Hypothalamus (tissue), 51 donors: ENCODE measurements around the gene USP3.
A peak's percentile ranks its signal among the peaks of the same experiment; 100 is the strongest.

ENCODE experiments used
- DNase-seq, 51 donors: peaks; one replicate each; lab custom pipeline; 2025; lab: John Stamatoyannopoulos, UW

Gene USP3

DNA sequence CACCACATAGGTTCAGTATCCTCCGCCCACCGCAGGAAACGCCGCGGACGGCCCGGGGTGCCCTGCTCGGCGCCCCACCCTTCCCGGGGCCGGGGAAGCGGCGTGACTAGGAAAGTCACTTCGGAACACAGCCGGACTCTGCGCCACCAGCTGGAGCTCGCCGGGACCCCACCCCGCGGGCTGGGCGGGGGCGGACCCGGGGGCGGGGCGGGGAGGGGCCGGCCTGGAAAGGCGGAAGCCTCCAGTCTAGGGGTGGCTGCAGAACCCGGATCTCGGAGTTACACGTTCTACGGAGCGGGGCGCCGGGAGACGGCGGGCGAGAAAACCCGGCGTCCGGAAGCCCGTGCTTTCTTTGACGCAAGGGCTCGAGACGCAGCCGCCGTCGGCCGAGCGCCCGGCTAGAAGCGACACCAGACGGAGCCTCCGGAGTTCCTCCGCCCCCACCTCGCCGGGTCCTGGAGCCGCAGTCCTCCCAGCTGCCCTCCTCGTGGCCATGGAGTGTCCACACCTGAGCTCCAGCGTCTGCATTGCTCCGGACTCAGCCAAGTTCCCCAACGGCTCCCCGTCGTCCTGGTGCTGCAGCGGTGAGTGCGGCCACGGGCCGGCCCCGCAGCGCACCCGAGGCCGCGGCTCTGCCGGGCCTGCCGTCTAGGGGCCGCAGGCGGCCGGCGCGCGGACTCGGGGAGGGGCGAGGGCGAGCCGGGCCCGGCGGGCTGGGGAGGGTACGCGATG, at the start of gene USP3:
Gene USP3 (plus strand): TSS at position 347 of the 732 bp plus-strand sequence. CDS start 147 bp downstream, at position 494.
- DNase-seq, result peak; percentile 55 to 96 (median 91)

DNA sequence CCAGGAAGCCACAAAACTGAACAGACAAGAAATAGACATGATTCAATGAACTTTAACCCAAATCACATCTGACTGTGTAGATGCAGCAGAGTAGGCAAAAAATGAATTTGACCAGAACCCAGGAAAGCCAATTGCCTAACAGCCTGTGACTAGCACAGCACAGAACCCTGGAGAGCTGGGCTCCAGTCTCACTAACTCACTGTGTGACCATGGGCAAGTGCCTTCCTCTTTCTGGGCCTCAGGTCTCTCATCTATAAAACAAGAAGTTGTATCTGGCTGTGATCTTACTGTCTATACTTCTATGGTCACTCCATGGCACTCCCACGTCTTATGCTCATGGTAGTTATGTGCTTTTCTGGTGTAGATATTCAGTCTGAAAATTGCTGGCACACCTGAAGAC, 48.1 kb upstream of the USP3 start:
- DNase-seq, result no peak

- DNase-seq, result peak in 5 of 51 donors; percentile 10 to 33 (median 29)
Observed at GRCh38 chr15:63457379-63457778, 47.0 kb upstream of the USP3 start.

- no peak for DNase-seq
Observed at GRCh38 chr15:63458026-63458425, 46.4 kb upstream of the USP3 start.

GRCh38 chr15:63458794-63459395, 45.5 kb upstream of the USP3 start:
- DNase-seq, result no peak

GRCh38 chr15:63460210-63461155, 43.9 kb upstream of the USP3 start:
- DNase-seq, result no peak

- peak in 39 of 51 donors; percentile 9 to 85 (median 60) for DNase-seq
Observed at GRCh38 chr15:63461230-63461985, 43.0 kb upstream of the USP3 start.

DNA sequence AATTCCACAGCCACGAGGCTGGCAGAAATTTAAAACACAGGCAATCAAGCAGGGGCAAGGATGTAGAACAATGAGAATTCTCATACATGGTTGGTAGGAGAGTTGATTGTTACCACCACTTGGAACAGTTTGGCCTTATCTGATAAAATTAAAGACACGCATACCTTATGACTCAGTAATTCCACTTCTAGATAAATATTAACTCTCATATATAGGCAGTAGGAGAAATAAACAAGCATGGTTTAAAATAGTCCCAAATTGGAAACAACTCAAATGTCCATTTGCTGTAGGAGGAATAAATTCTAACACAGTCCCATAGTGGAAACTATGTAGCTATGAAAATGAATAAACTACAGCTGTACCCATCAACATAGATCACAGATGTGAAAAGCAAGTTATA, 42.3 kb upstream of the USP3 start:
- no peak for DNase-seq

- peak in 14 of 51 donors; percentile 8 to 48 (median 23) for DNase-seq
Observed at GRCh38 chr15:63463036-63463435, 41.4 kb upstream of the USP3 start.

DNA sequence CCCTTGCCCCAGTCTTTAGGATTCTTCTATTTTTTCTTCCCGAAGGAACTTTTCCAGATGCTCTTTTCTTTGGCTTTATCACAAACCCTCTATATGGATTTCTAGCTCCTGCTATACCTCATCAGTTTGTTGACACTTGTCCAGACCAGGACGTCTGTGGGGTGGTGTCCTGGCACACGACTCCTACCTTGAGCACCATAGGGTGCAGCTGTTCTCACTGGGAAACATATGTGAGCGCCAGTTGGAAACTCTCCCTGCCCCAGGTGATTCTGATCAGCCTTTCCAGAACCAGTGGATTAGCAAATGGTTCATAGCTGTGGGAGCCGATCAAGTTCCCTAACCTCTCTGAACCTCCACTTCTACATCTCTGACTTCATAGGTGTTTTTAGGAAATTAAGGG, 40.6 kb upstream of the USP3 start:
- no peak for DNase-seq

- DNase-seq, result no peak
Observed at GRCh38 chr15:63465104-63465503, 39.3 kb upstream of the USP3 start.

DNA sequence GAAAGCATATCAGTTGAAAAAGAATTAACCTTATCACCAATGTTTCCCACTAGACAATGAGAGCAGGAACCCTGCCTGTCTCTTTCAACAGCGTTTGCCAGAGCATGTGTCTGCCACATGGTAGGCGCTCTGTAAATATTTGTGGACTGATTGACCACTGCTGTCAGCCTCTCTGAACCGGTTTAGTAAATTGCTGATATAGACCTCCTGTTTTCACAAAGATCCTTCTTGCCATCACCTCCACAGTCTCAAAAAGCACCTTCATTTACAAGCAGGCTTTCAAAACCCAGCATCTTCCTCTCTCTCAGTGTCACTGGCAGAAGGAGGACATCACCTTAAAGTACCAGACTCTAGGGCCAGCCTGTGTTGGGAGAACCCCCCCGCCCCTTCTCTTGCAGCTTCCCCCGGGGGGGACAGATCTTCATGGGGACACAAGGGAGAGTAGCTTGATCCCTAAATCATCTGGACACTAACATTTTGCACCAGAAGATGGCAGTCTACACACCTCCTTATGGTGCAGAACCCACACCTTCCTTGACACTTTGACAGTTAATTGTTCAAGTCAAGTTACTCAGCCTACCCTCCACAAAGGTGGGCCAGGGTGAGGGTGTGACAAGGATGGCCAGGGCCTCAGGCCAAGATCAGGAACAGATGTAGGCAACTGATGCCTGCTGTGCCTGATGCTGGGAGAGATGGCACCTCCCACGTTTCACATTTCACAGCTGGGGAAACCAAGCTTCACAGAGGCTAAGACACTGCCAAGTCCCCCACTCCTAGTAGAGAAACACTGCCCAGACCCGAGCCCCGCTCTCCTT, 37.8 kb upstream of the USP3 start:
- peak in 13 of 51 donors; percentile 5 to 47 (median 19) for DNase-seq

- no peak for DNase-seq
Observed at GRCh38 chr15:63469190-63469589, 35.2 kb upstream of the USP3 start.

DNA sequence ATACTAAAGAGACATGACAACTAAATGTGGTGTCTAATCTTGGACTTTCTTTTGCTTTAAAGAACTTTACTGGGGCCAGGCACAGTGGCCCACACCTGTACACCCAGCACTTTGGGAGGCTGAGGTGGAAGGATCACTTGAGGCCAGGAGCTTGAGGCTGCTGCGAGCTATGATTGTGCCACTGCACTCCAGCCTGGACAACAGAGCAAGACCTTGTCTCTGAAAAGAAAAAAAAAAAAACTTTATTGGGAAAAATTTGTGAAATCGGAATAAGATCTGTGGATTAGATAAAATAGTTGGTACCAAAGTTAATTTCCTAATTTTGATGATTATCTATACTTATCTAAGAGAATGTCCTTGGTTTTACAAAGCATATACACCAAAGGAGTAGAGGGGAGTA, 34.4 kb upstream of the USP3 start:
- DNase-seq, result no peak

DNA sequence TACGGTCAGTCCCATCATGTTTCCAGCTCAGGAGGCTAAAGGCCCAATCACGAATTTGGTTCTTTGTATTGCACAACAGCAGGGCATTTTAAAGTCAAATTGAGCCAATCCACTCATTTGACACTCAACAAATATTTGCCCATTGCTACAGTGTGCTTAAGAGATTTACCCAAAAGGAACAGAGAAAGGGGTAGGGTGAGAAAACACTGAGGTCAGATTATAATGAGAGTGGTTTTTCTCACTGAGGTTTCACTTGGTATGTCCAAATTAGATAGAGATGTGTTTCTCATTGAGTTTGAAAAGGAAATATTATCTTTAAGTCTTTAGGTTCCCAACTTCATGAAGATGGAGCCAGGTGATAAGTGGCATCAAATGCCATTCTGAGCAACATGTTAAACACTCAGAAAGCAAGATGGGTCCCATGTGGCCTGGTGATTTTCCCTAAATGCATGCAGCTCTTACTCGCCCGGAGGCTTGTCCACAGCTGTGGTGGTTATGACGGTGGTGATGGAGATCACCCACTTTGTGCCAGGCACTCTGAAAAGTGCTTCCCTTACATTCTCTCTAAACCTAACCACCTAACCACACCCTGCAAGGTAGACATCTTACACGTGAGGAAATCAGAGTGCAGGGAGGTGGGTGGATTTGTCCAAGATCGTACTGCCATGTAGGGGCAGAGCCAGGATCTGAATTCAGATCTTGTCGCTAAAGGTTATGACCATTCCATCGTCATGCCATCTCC, 31.2 kb upstream of the USP3 start:
- no peak for DNase-seq

DNA sequence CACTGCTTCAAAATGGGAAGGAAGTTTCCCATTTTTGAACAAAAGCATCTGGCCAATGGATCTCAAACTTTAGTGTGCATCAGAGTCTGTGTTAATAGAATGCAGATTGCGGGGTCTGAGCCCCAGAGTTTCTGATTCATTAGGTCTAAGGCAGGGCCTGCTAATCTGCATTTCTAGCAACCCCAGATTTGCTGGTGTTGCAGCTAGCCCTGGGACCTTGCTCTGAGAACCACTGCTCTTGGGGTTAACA, 30.7 kb upstream of the USP3 start:
- no peak for DNase-seq

DNA sequence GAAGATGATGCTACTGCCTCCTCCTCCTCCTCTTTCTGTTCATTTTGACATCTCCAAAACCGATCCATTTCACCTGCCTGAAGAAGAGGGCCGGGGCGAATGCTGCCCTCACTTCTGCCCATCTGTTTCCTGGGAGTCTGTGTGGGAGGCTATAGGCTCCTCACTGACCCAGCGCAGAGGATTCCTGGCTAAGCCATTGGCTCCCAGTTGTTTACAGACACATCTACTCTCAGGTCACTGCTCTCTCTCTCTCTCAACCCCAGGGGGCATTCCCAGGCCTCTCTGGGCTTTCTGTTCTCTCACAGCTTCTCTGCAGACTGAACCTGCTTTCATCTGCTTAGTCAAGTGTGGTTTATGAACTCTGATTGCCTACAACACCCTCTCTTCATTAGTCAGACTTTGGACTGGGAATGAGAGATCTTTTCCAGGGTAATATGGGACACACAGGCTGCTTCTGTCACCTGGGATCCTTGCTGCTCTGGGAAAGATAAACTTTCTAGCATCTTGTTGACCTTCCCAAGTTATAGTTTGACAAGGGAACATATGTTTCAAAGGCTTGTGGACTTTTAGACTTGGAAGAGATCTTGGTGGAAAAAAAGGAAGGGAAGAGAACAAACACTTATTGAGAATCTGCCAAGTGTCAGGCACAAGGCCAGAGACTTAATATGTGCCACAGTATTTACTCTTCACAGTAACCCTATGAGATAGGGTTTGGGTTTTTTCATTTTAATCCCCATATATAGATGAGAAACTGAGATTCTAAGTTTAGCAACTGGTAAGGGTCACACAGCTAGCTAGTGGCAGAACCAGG, 30.2 kb upstream of the USP3 start:
- peak in 1 of 51 donors; percentile 11 for DNase-seq

- DNase-seq, result peak in 1 of 51 donors; percentile 11
Observed at GRCh38 chr15:63474810-63475316, 29.5 kb upstream of the USP3 start.
